Neural progenitor cell (in vitro differentiated cells): ENCODE measurements around the gene TBCA. TPM values are rescaled to one million over a fixed set of nuclear protein-coding genes. Genes with fewer than 3 reads are reported as not detected.
A peak's percentile ranks its signal among the peaks of the same experiment; 100 is the strongest.

Experiments
- DNase-seq: peaks from one replicate; pipeline ENCODE4 v3.0.0-alpha.2; 2016; ENCODE audit warnings: low spot score
- H2AFZ ChIP-seq: fragments of 200-600 bp; sonication (generic); replicated peaks from 2 replicates; pipeline ENCODE4 v1.6.1; 2016; ENCODE audit warnings: antibody characterized with exemption
- H3F3A ChIP-seq: fragments of 200-600 bp; sonication (generic); 2 replicates; pipeline ENCODE4 v1.6.1; 2016; ENCODE audit warnings: antibody characterized with exemption, low read depth
- H3K27ac ChIP-seq: fragments of 200-600 bp; sonication (generic); 2 replicates; pipeline ENCODE4 v1.5.1; 2016; ENCODE audit warnings: mild to moderate bottlenecking
- H3K27me3 ChIP-seq: fragments of 200-600 bp; sonication (generic); 2 replicates; pipeline ENCODE4 v1.6.1; 2016; ENCODE audit warnings: mild to moderate bottlenecking, moderate library complexity
- H3K36me3 ChIP-seq: fragments of 200-600 bp; sonication (generic); 2 replicates; pipeline ENCODE4 v1.5.1; 2016
- H3K4me1 ChIP-seq: fragments of 200-600 bp; sonication (generic); 2 replicates; pipeline ENCODE4 v1.6.1; 2016; ENCODE audit warnings: mixed run types
- H3K4me2 ChIP-seq: fragments of 200-600 bp; sonication (generic); 2 replicates; pipeline ENCODE4 v1.6.1; 2016
- H3K4me3 ChIP-seq: fragments of 200-600 bp; sonication (generic); 2 replicates; pipeline ENCODE4 v1.5.1; 2016
- H3K79me2 ChIP-seq: fragments of 200-600 bp; sonication (generic); 2 replicates; pipeline ENCODE4 v1.6.1; 2016; ENCODE audit warnings: low read depth
- H3K9ac ChIP-seq: fragments of 200-600 bp; sonication (generic); 2 replicates; pipeline ENCODE4 v1.6.1; 2016
- H3K9me3 ChIP-seq: fragments of 200-600 bp; sonication (generic); 2 replicates; pipeline ENCODE4 v1.5.1; 2016; ENCODE audit warnings: low read depth
- H4K20me1 ChIP-seq: fragments of 200-600 bp; sonication (generic); 2 replicates; pipeline ENCODE4 v1.6.1; 2016; ENCODE audit warnings: low read depth
- H3K27ac Mint-ChIP-seq: 3 replicates; pipeline ENCODE4 v1.8.0; 2021; ENCODE audit warnings: mixed read lengths
- H3K27me3 Mint-ChIP-seq: 2 replicates; pipeline ENCODE4 v1.8.0; 2022; ENCODE audit warnings: low read depth, mild to moderate bottlenecking, inconsistent platforms, moderate library complexity, mixed read lengths; ENCODE audit not compliant: insufficient read depth
- H3K36me3 Mint-ChIP-seq: 3 replicates; pipeline ENCODE4 v1.8.0; 2021; ENCODE audit warnings: mixed read lengths
- H3K4me1 Mint-ChIP-seq: 3 replicates; pipeline ENCODE4 v1.8.0; 2021; ENCODE audit warnings: mixed read lengths
- H3K4me3 Mint-ChIP-seq: 3 replicates; pipeline ENCODE4 v1.8.0; 2021; ENCODE audit warnings: mild to moderate bottlenecking, moderate library complexity, mixed read lengths
- H3K9me3 Mint-ChIP-seq: 3 replicates; pipeline ENCODE4 v1.8.0; 2020; ENCODE audit warnings: mixed read lengths
- CTCF ChIP-seq: fragments of 200-600 bp; sonication (generic); IDR thresholded peaks from 2 replicates; pipeline ENCODE4 v1.5.1; 2017; ENCODE audit warnings: antibody characterized with exemption, mild to moderate bottlenecking
- EZH2 ChIP-seq: fragments of 200-600 bp; sonication (generic); IDR thresholded peaks from 2 replicates; pipeline ENCODE4 v1.6.1; 2017; ENCODE audit warnings: antibody characterized with exemption, mild to moderate bottlenecking, moderate library complexity
- EZH2phosphoT487 ChIP-seq: fragments of 200-600 bp; sonication (generic); IDR thresholded peaks from 2 replicates; pipeline ENCODE4 v1.6.1; 2017; ENCODE audit warnings: antibody characterized with exemption
- total RNA-seq: library from RNA; depleted of rRNA; stranded (reverse); fragments of >200 nt; gene quantifications from 2 replicates; pipeline ENCODE4 v1.2.3, GENCODE V29; 2015; ENCODE audit warnings: low replicate concordance

The TBCA gene
- 170 and 270 TPM in 2 replicates for total RNA-seq

- peak within 1 kb of the TSS; percentile 73 for H3K4me3 ChIP-seq
- peak within 1 kb of the TSS; percentile 69 for H3K9ac ChIP-seq
- no peaks in the 10 kb centered on the region for H3K9me3 ChIP-seq
- peak; percentile 48 for TF ChIP-seq EZH2
- no peak for TF ChIP-seq EZH2phosphoT487
- TF ChIP-seq CTCF, result peak; percentile 44
- Mint-ChIP-seq H3K4me1 (peaks cover 33% of the 10 kb centered on the region), H3K27ac (peak within 1 kb of the TSS; percentile 88), H3K4me3 (peak within 1 kb of the TSS; percentile 94), H3K36me3 (peaks cover 24% of the 10 kb centered on the region), H3K27me3 (peaks cover 2% of the 10 kb centered on the region), H3K9me3 (peaks cover 10% of the 10 kb centered on the region)
- DNase-seq, result peak; percentile 95
- peaks cover 30% of the 10 kb centered on the region for H3K4me1 ChIP-seq
- H3K27me3 ChIP-seq, result no peaks in the 10 kb centered on the region
- peak within 1 kb of the TSS; percentile 92 for H3K4me2 ChIP-seq
- peaks cover 7% of the 10 kb centered on the region for H3F3A ChIP-seq
- H4K20me1 ChIP-seq, result peaks cover 49% of the 10 kb centered on the region
- H3K27ac ChIP-seq, result peak within 1 kb of the TSS; percentile 50
- H3K36me3 ChIP-seq, result no peaks in the 10 kb centered on the region
- H3K79me2 ChIP-seq, result peaks cover 51% of the 10 kb centered on the region
- peak within 1 kb of the TSS; percentile 84 for H2AFZ ChIP-seq
These were observed at the start of gene TBCA for GRCh38 chr5:77775790-77776553. TBCA (minus strand) TSS chr5:77776339; CDS start chr5:77776257, 82 bp downstream.

- Mint-ChIP-seq H3K36me3 (peaks cover 6% of the 10 kb centered on the region), H3K27me3 (peaks cover 8% of the 10 kb centered on the region), H3K4me3 (peak overlapping the region; percentile 47), H3K9me3 (peaks cover 3% of the 10 kb centered on the region), H3K4me1 (peaks cover 60% of the 10 kb centered on the region), H3K27ac (peak overlapping the region; percentile 58)
- Histone ChIP-seq H2AFZ (no peak overlapping the region), H3K4me1 (peaks cover 13% of the 10 kb centered on the region), H3K36me3 (no peaks in the 10 kb centered on the region), H3K9ac (no peak overlapping the region), H4K20me1 (no peaks in the 10 kb centered on the region), H3K9me3 (no peaks in the 10 kb centered on the region), H3K27me3 (peaks cover 24% of the 10 kb centered on the region), H3K4me3 (no peak overlapping the region), H3K4me2 (peak overlapping the region; percentile 24), H3F3A (no peaks in the 10 kb centered on the region), H3K27ac (no peak overlapping the region), H3K79me2 (no peaks in the 10 kb centered on the region)
- TF ChIP-seq EZH2 (no peak), EZH2phosphoT487 (no peak), CTCF (no peak)
- DNase-seq, result peak; percentile 45
These were observed 48.8 kb upstream of the TBCA start for GRCh38 chr5:77824981-77825380.

DNA sequence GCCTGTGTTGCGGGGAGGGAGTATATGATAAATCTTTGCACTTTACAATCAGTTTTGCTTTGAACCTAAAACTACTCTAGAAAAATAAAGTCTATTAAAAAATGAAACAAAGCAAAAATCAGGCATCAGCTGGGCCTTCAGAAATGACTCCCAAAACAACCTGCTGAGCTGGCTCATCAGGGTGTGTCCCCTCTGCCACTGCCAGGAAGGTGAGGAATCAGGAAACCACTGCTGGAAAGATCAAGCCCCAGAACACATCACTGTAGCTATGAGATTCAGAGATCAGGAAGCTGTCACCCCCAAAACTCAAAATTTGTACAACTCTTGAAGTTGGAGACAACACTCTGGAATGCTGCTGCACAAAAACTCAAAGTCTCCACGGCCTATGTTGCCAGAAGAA is 40.5 kb upstream of the TBCA start:
- H3K4me3 Mint-ChIP-seq, result no peak overlapping the region
- Histone ChIP-seq H3K79me2 (no peaks in the 10 kb centered on the region), H3K9ac (no peak overlapping the region), H3K4me3 (no peak overlapping the region), H3K4me2 (no peak overlapping the region), H3K27me3 (no peaks in the 10 kb centered on the region), H3K9me3 (no peaks in the 10 kb centered on the region), H3K36me3 (no peaks in the 10 kb centered on the region), H4K20me1 (no peaks in the 10 kb centered on the region), H3K4me1 (no peaks in the 10 kb centered on the region), H3K27ac (no peak overlapping the region), H2AFZ (peak overlapping the region; percentile 24), H3F3A (no peaks in the 10 kb centered on the region)
- H3K36me3 Mint-ChIP-seq, result no peaks in the 10 kb centered on the region
- peaks cover 16% of the 10 kb centered on the region for H3K4me1 Mint-ChIP-seq
- H3K9me3 Mint-ChIP-seq, result peaks cover 6% of the 10 kb centered on the region
- DNase-seq, result no peak
- no peak for TF ChIP-seq EZH2
- no peak for TF ChIP-seq CTCF
- TF ChIP-seq EZH2phosphoT487, result no peak
- peaks cover 6% of the 10 kb centered on the region for H3K27me3 Mint-ChIP-seq
- no peak overlapping the region for H3K27ac Mint-ChIP-seq
